HEK293T (cell line): ENCODE data around the gene P4HA2.

Source experiments
- ARNT ChIP-seq: fragments of 450-650 bp; IDR thresholded peaks from 2 replicates; pipeline ENCODE4 v1.6.1; 2017; ENCODE audit warnings: mild to moderate bottlenecking
- BHLHE40 ChIP-seq: fragments of 450-650 bp; IDR thresholded peaks from 2 replicates; pipeline ENCODE4 v1.6.1; 2016; ENCODE audit warnings: mild to moderate bottlenecking, moderate library complexity, borderline replicate concordance
- CTBP1 ChIP-seq: fragments of 450-650 bp; IDR thresholded peaks from 2 replicates; pipeline ENCODE4 v1.6.1; 2016; ENCODE audit warnings: borderline replicate concordance
- ELF4 ChIP-seq: fragments of 450-650 bp; IDR thresholded peaks from 2 replicates; pipeline ENCODE4 v1.6.1; 2017; ENCODE audit warnings: antibody characterized with exemption
- FOXK2 ChIP-seq: fragments of 450-650 bp; IDR thresholded peaks from 2 replicates; pipeline ENCODE4 v1.6.1; 2016; ENCODE audit warnings: mild to moderate bottlenecking
- FOXM1 ChIP-seq: fragments of 450-650 bp; IDR thresholded peaks from 2 replicates; pipeline ENCODE4 v1.6.1; 2017; ENCODE audit warnings: mild to moderate bottlenecking, borderline replicate concordance
- HDGF ChIP-seq: fragments of 450-650 bp; IDR thresholded peaks from 2 replicates; pipeline ENCODE4 v1.6.1; 2017; ENCODE audit warnings: antibody characterized with exemption, borderline replicate concordance
- NFRKB ChIP-seq: fragments of 450-650 bp; IDR thresholded peaks from 2 replicates; pipeline ENCODE4 v1.6.1; 2016; ENCODE audit warnings: mild to moderate bottlenecking, moderate library complexity
- SUZ12 ChIP-seq: fragments of 450-650 bp; IDR thresholded peaks from 2 replicates; pipeline ENCODE4 v1.6.1; 2016; ENCODE audit warnings: mild to moderate bottlenecking
- TF ChIP-seq, protein P1 (sequence below): fragments of 450-650 bp; IDR thresholded peaks from 2 replicates; pipeline ENCODE4 v1.6.1; 2016

DNA sequence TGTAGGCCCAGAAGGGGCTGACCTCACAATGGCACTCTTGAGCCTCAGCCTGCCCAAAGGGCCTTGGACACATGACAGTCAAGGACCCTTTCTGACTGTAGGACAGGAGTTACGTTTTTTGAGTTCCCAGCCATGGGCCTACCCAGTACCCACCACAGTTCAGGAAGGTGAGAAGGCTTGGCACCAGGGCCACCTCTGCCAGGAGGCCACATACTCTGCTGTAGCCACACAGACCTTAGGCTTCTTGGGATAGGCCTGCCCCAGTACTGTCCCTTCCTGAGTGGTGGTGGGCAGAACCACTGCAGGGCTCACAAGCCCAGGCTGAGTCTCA is 42.6 kb upstream of the P4HA2 start:
- no peak for TF ChIP-seq HDGF
- TF ChIP-seq, protein P1, sequence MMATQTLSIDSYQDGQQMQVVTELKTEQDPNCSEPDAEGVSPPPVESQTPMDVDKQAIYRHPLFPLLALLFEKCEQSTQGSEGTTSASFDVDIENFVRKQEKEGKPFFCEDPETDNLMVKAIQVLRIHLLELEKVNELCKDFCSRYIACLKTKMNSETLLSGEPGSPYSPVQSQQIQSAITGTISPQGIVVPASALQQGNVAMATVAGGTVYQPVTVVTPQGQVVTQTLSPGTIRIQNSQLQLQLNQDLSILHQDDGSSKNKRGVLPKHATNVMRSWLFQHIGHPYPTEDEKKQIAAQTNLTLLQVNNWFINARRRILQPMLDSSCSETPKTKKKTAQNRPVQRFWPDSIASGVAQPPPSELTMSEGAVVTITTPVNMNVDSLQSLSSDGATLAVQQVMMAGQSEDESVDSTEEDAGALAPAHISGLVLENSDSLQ: no peak
- TF ChIP-seq SUZ12: no peak
- TF ChIP-seq FOXK2: no peak
- TF ChIP-seq BHLHE40: no peak
- TF ChIP-seq NFRKB: no peak
- TF ChIP-seq FOXM1: no peak
- no peak for TF ChIP-seq CTBP1
- TF ChIP-seq ARNT: no peak
- TF ChIP-seq ELF4: no peak
